K562 (cell line): ENCODE measurements around the gene ZNF615. TPM values are rescaled to one million over a fixed set of nuclear protein-coding genes. Genes with fewer than 3 reads are reported as not detected.
A peak's percentile ranks its signal among the peaks of the same experiment; 100 is the strongest.

ENCODE experiments used
- CAMTA2 ChIP-seq: fragments of 250-450 bp; sonication (Bioruptor Pico); conservative IDR thresholded peaks from 2 replicates; pipeline ENCODE4 v1.5.1; 2022
- CREB1 ChIP-seq, 2 experiments: sonication (generic) in 1 of 2; formaldehyde crosslinking in 1 of 2; IDR thresholded peaks; 2 replicates each; pipeline versions ENCODE4 v1.6.1 to v1.8.0; 2012 to 2022; ENCODE audit warnings: inconsistent platforms in 1 of 2, mild to moderate bottlenecking in 1 of 2, missing genetic modification reagents in 1 of 2, moderate library complexity in 1 of 2
- YY1 ChIP-seq, 3 experiments: IDR thresholded peaks; 2 replicates each; pipeline ENCODE4 v1.6.1; 2011; ENCODE audit warnings: low read length in 2 of 3, mild to moderate bottlenecking in 2 of 3, moderate library complexity in 2 of 3, borderline replicate concordance in 1 of 3, control low read depth in 1 of 3, low read depth in 1 of 3; ENCODE audit not compliant: insufficient read depth in 3 of 3, insufficient replicate concordance in 2 of 3, control insufficient read depth in 1 of 3, insufficient read length in 1 of 3; ENCODE audit errors: extremely low read depth in 1 of 3
- ZNF583 ChIP-seq: fragments of 250-450 bp; sonication (Bioruptor Pico); IDR thresholded peaks from 2 replicates; pipeline ENCODE4 v1.4.0; 2020
- polyA plus RNA-seq, 8 experiments: library from polyadenylated mRNA; depleted of rRNA in 4 of 8; stranded (reverse) in 5 of 8; unstranded in 3 of 8; fragments of >200 nt; fragmentation: Nextera tagmentation in 2 of 8; fragmentation: Illumina TruSeq in 1 of 8; extraction: Ambion mirVana in 2 of 8; extraction: Trizol in 1 of 8; gene quantifications; 2 replicates each; pipeline versions ENCODE4 v1.2.1 to v1.2.3, GENCODE V29; 2011 to 2014; ENCODE audit warnings: inconsistent platforms in 1 of 8, missing spikeins in 1 of 8
- total RNA-seq, 7 experiments: library from RNA; depleted of rRNA in 6 of 7; stranded (reverse); fragments of >200 nt in 6 of 7; fragmentation: Illumina TruSeq in 2 of 7; extraction: Trizol in 2 of 7; gene quantifications; 2 replicates each; pipeline versions ENCODE4 v1.2.1 to v1.2.3, GENCODE V29; 2011 to 2021; ENCODE audit warnings: low replicate concordance in 1 of 7
- TF ChIP-seq, protein P1 (sequence below): fragments of 450-650 bp; IDR thresholded peaks from 2 replicates; pipeline ENCODE4 v1.6.1; 2016; ENCODE audit warnings: low read depth
- TF ChIP-seq, protein P2 (sequence below), 2 experiments: fragments of 450-650 bp; IDR thresholded peaks; 2 replicates each; pipeline ENCODE4 v1.6.1; 2016
- TF ChIP-seq, protein P3 (sequence below): sonication (generic); formaldehyde crosslinking; IDR thresholded peaks from 2 replicates; pipeline ENCODE4 v1.8.1; 2023; ENCODE audit warnings: mild to moderate bottlenecking, missing genetic modification reagents
- TF ChIP-seq, protein P4 (sequence below): sonication (generic); formaldehyde crosslinking; IDR thresholded peaks from 2 replicates; pipeline ENCODE4 v1.8.0; 2022; ENCODE audit warnings: mild to moderate bottlenecking, missing genetic modification reagents, borderline replicate concordance

The ZNF615 gene
- total and polyA plus RNA-seq, 9 of the 15 experiments (the other 6 are each of a cell fraction or from before 2014, with no cell fraction given) = 1.2 to 4.4 (median 2.7) TPM

DNA sequence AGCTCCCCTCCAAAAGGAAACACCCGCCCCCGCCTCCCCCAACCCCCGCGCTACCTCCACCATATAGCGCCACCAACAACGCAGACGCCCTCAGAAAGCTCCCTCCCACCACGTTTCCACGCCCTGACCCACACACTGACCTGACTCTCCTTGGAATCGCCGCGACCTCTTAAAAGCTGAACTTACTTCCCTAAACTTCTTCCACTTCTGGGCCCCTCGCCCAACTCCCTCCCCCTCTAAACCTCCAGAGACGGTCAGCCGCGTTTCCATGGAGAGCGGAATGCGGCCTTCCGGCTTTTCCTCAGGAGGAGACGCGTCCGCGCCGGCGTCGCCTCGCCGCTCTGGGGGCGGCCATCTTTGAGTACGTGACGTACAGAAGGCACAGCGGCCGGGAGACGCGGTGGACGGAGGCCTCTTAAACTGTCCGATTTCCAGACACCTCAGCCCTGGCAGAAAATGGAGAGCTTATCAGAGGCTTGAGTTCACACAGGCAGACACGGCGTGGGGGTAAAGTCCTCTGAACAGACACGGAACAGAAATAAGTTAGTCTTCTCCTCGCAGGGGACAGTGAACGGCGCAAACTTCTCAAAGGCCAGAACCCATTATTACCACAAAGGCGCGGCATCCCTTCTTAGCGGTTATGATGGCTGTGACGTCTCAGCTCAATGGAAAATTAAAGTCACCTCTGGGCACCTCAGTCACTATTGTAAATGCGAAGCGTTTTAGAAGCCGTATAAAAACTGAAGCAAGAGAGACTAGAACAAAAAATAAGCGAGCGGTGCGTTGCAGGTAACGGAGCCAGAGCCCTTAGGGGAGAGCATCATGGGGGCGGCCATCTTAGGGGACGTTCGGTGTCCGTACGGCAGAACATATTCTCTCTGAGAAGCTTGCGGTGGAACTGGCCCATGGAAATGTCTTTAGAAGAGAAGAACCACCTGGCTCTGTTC is 40.8 kb upstream of the ZNF615 start, which contains the start of gene ZNF432 (continued):
- TF ChIP-seq YY1 (IDR thresholded peaks at IDR 0.05; ENCODE audit: borderline replicate concordance in 1 of 3, control insufficient read depth in 1 of 3, extremely low read depth in 1 of 3, insufficient read depth in 3 of 3, insufficient read length in 1 of 3, insufficient replicate concordance in 2 of 3, low read depth in 1 of 3, low read length in 2 of 3) = peak; percentile 97 to 100 (median 99)
- TF ChIP-seq CREB1 (IDR thresholded peaks at IDR 0.05) = peak; percentile 80
- peak; percentile 87 for TF ChIP-seq CREB1 (CRISPR knock-in tag; IDR thresholded peaks at IDR 0.05)
- TF ChIP-seq ZNF583 = no peak
- TF ChIP-seq, protein P1, sequence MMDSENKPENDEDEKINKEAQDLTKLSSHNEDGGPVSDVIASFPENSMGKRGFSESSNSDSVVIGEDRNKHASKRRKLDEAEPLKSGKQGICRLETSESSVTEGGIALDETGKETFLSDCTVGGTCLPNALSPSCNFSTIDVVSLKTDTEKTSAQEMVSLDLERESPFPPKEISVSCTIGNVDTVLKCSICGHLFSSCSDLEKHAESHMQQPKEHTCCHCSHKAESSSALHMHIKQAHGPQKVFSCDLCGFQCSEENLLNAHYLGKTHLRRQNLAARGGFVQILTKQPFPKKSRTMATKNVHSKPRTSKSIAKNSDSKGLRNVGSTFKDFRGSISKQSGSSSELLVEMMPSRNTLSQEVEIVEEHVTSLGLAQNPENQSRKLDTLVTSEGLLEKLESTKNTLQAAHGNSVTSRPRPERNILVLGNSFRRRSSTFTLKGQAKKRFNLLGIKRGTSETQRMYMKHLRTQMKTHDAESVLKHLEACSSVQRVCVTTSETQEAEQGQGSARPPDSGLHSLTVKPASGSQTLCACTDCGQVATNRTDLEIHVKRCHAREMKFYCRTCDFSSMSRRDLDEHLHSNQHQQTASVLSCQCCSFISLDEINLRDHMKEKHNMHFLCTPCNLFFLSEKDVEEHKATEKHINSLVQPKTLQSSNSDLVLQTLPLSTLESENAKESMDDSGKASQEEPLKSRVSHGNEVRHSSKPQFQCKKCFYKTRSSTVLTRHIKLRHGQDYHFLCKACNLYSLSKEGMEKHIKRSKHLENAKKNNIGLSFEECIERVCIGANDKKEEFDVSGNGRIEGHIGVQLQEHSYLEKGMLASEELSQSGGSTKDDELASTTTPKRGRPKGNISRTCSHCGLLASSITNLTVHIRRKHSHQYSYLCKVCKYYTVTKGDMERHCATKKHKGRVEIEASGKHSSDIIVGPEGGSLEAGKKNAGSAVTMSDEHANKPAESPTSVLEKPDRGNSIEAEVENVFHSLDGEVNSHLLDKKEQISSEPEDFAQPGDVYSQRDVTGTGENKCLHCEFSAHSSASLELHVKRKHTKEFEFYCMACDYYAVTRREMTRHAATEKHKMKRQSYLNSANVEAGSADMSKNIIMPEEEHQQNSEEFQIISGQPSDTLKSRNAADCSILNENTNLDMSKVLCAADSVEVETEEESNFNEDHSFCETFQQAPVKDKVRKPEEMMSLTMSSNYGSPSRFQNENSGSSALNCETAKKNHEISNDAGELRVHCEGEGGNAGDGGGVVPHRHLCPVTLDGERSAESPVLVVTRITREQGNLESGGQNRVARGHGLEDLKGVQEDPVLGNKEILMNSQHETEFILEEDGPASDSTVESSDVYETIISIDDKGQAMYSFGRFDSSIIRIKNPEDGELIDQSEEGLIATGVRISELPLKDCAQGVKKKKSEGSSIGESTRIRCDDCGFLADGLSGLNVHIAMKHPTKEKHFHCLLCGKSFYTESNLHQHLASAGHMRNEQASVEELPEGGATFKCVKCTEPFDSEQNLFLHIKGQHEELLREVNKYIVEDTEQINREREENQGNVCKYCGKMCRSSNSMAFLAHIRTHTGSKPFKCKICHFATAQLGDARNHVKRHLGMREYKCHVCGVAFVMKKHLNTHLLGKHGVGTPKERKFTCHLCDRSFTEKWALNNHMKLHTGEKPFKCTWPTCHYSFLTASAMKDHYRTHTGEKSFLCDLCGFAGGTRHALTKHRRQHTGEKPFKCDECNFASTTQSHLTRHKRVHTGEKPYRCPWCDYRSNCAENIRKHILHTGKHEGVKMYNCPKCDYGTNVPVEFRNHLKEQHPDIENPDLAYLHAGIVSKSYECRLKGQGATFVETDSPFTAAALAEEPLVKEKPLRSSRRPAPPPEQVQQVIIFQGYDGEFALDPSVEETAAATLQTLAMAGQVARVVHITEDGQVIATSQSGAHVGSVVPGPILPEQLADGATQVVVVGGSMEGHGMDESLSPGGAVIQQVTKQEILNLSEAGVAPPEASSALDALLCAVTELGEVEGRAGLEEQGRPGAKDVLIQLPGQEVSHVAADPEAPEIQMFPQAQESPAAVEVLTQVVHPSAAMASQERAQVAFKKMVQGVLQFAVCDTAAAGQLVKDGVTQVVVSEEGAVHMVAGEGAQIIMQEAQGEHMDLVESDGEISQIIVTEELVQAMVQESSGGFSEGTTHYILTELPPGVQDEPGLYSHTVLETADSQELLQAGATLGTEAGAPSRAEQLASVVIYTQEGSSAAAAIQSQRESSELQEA = no peak; the same call in 1 of the 2 replicates
- TF ChIP-seq, protein P2, sequence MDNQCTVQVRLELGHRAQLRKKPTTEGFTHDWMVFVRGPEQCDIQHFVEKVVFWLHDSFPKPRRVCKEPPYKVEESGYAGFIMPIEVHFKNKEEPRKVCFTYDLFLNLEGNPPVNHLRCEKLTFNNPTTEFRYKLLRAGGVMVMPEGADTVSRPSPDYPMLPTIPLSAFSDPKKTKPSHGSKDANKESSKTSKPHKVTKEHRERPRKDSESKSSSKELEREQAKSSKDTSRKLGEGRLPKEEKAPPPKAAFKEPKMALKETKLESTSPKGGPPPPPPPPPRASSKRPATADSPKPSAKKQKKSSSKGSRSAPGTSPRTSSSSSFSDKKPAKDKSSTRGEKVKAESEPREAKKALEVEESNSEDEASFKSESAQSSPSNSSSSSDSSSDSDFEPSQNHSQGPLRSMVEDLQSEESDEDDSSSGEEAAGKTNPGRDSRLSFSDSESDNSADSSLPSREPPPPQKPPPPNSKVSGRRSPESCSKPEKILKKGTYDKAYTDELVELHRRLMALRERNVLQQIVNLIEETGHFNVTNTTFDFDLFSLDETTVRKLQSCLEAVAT (IDR thresholded peaks at IDR 0.05) = peak in 1 of 2 experiments; percentile 52; a peak in 1 of 4 replicates
- TF ChIP-seq, protein P3, sequence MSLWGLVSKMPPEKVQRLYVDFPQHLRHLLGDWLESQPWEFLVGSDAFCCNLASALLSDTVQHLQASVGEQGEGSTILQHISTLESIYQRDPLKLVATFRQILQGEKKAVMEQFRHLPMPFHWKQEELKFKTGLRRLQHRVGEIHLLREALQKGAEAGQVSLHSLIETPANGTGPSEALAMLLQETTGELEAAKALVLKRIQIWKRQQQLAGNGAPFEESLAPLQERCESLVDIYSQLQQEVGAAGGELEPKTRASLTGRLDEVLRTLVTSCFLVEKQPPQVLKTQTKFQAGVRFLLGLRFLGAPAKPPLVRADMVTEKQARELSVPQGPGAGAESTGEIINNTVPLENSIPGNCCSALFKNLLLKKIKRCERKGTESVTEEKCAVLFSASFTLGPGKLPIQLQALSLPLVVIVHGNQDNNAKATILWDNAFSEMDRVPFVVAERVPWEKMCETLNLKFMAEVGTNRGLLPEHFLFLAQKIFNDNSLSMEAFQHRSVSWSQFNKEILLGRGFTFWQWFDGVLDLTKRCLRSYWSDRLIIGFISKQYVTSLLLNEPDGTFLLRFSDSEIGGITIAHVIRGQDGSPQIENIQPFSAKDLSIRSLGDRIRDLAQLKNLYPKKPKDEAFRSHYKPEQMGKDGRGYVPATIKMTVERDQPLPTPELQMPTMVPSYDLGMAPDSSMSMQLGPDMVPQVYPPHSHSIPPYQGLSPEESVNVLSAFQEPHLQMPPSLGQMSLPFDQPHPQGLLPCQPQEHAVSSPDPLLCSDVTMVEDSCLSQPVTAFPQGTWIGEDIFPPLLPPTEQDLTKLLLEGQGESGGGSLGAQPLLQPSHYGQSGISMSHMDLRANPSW = no peak
- TF ChIP-seq CAMTA2 (CRISPR knock-in tag) = no peak
- TF ChIP-seq, protein P4, sequence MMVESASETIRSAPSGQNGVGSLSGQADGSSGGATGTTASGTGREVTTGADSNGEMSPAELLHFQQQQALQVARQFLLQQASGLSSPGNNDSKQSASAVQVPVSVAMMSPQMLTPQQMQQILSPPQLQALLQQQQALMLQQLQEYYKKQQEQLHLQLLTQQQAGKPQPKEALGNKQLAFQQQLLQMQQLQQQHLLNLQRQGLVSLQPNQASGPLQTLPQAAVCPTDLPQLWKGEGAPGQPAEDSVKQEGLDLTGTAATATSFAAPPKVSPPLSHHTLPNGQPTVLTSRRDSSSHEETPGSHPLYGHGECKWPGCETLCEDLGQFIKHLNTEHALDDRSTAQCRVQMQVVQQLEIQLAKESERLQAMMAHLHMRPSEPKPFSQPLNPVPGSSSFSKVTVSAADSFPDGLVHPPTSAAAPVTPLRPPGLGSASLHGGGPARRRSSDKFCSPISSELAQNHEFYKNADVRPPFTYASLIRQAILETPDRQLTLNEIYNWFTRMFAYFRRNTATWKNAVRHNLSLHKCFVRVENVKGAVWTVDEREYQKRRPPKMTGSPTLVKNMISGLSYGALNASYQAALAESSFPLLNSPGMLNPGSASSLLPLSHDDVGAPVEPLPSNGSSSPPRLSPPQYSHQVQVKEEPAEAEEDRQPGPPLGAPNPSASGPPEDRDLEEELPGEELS (CRISPR knock-in tag) = no peak; the same call in 1 of the 2 replicates
